Heart right ventricle (tissue), 16 donors: ENCODE results near the gene RIMKLB. TPM values are rescaled to one million over a fixed set of nuclear protein-coding genes. Genes with fewer than 3 reads are reported as not detected.
"Not testable (repeated sequence)": the region's sequence is repeated elsewhere in the genome, so short reads cannot be mapped to it uniquely, and the experiment has no call there.

Experiments
- ATAC-seq, 8 donors: fragments of 200-7000 bp; cut with Tn5 transposase; one replicate each; pipeline ENCODE4 v1.9.1; 2020; ENCODE audit warnings: mild to moderate bottlenecking in 8 of 8, moderate library complexity in 8 of 8, moderate number of reproducible peaks in 1 of 8
- DNase-seq, 2 donors: peaks; one replicate each; pipeline ENCODE4 v3.0.0-alpha.2; 2020
- H3K27ac ChIP-seq, 10 donors: fragments of 200-600 bp; sonication (generic) in 2 of 10; one replicate each; pipeline versions ENCODE4 v1.5.0 to v1.8.0; 2020 to 2022; ENCODE audit warnings: mild to moderate bottlenecking in 3 of 10
- H3K27me3 ChIP-seq, 7 donors: fragments of 200-600 bp; one replicate each; pipeline ENCODE4 v1.8.0; 2021 to 2022; ENCODE audit warnings: mild to moderate bottlenecking in 2 of 7
- H3K36me3 ChIP-seq, 9 donors: fragments of 200-600 bp; sonication (generic) in 1 of 9; one replicate each; pipeline versions ENCODE4 v1.5.0 to v1.8.0; 2020 to 2022; ENCODE audit warnings: mild to moderate bottlenecking in 2 of 9
- H3K4me1 ChIP-seq, 9 donors: fragments of 200-600 bp; sonication (generic) in 1 of 9; one replicate each; pipeline versions ENCODE4 v1.5.0 to v1.8.0; 2020 to 2022; ENCODE audit warnings: mild to moderate bottlenecking in 4 of 9
- H3K4me3 ChIP-seq, 10 donors: fragments of 200-600 bp; sonication (generic) in 2 of 10; one replicate each; pipeline versions ENCODE4 v1.5.0 to v1.8.0; 2020 to 2022; ENCODE audit warnings: mild to moderate bottlenecking in 7 of 10, moderate library complexity in 2 of 10
- H3K9me3 ChIP-seq, 11 donors: fragments of 200-600 bp in 10 of 11; sonication (generic) in 2 of 11; one replicate each; pipeline versions ENCODE4 v1.5.0 to v1.8.0; 2013 to 2022; ENCODE audit warnings: mild to moderate bottlenecking in 2 of 11, control low read depth in 1 of 11, moderate library complexity in 1 of 11
- CTCF ChIP-seq, 9 donors: fragments of 200-600 bp; sonication (generic) in 2 of 9; IDR thresholded peaks; one replicate each; pipeline versions ENCODE4 v1.5.0 to v1.8.0; 2021 to 2022; ENCODE audit warnings: antibody characterized with exemption in 9 of 9, mild to moderate bottlenecking in 5 of 9, moderate library complexity in 1 of 9
- WGBS, 2 donors: extraction: QIAGEN DNeasy Blood & Tissue Kit; methylation state at CpG; one replicate each; pipeline ENCODE4 v1.1.7; 2013; ENCODE audit warnings: inconsistent platforms in 1 of 2; 5-methylcytosine and 5-hydroxymethylcytosine counted together
- intact Hi-C, 10 donors: fragments of 100-400 bp; cut with DNase I; formaldehyde crosslinking; loops; one replicate each; pipeline versions ENCODE4 v1.11.1 to v1.14.2; 2022
- polyA plus RNA-seq, 2 donors: library from polyadenylated mRNA; stranded (reverse); fragments of 200-250 nt; gene quantifications; one replicate each; pipeline ENCODE4 v1.2.3, GENCODE V29; 2013
- total RNA-seq, 10 donors: library from RNA; stranded (reverse); fragmentation: NEBNext Ultra II Directional in 3 of 10; extraction: Animal tissue kit (Norgen Biotek cat#: 25700) in 3 of 10; gene quantifications; one replicate each; pipeline versions ENCODE4 v1.2.1 to v1.2.4, GENCODE V29; 2021 to 2023
- donor health status: Arrhythmogenic right ventricular cardiomyopathy.
- donor health status: ischemic (EF 13 %, LVEDD 7.1; RV severe dilation, severe dysfunction).
- donor health status: healthy with polysubstance abuse.
- donor health status: DM: no; HTN: yes; CAD: no.
- donor health status: DM: no; HTN: no; CAD: no.
- donor health status: ischemic (EF 25% LVEDD 6.9; RV normal size, moderate dysfunction).
- donor health status: ischemic (EF 25% LVEDD 5.7; RV mildly dilated, moderate dysfunction).
- donor health status: healthy.
- donor health status: DM: yes; HTN: yes; CAD: no.
- donor health status: Ischemic cardiomyopathy.
- donor health status: ischemic (EF 35%, LVEDD 5.7; RV mildly dilated, moderate dysfunction).
- donor health status: nonischemic (EF 11% LVEDD 7.7; RV severe dilation, severe dysfunction).
- donor health status: DM: yes; HTN: yes; CAD: no.
- donor health status: PGD.
- donor health status: ischemic (EF 29% LVEDD 5.4; RV normal size, mild dysfunction).
- donor health status: nonischemic (EF 23%, LVEDD 6.1; RV moderate dilation, normal function).

RIMKLB gene
- total and polyA plus RNA-seq, 12 donors, result 7.2 to 65.9 (median 12.6) TPM

- H3K27me3 ChIP-seq, H3K36me3 ChIP-seq, H3K27ac ChIP-seq, H3K4me1 ChIP-seq, H3K4me3 ChIP-seq, intact Hi-C loops, DNase-seq, H3K9me3 ChIP-seq, ATAC-seq: not testable (repeated sequence)
- 98% methylated on average over 21 of the region's 21 CpGs for WGBS, 2 donors
Observed at GRCh38 chr12:8794611-8795010, 96.8 kb downstream of the RIMKLB start.

GRCh38 chr12:8796831-8797626 is 99.2 kb downstream of the RIMKLB start:
- WGBS, 2 donors, result 78 to 81% methylated on average over 5 of the region's 5 CpGs
- ATAC-seq (no peak), DNase-seq (no peak)
- intact Hi-C loops, result no loop called here
- Histone ChIP-seq H3K36me3 (no peaks in the 10 kb centered on the region), H3K4me3 (no peak overlapping the region), H3K27me3 (no peaks in the 10 kb centered on the region), H3K4me1 (no peaks in the 10 kb centered on the region), H3K27ac (no peak overlapping the region), H3K9me3 (peaks cover 0 to 20% (median 0%) of the 10 kb centered on the region in 11 donors)
- TF ChIP-seq CTCF (IDR thresholded peaks at IDR 0.05), result no peak

GRCh38 chr12:8801213-8801612 is 103.4 kb downstream of the RIMKLB start:
- H3K4me1 ChIP-seq, intact Hi-C loops, H3K4me3 ChIP-seq, H3K27ac ChIP-seq, H3K36me3 ChIP-seq, DNase-seq, H3K27me3 ChIP-seq, ATAC-seq: not testable (repeated sequence)
- H3K9me3 ChIP-seq, result peaks cover 0 to 12% (median 0%) of the 10 kb centered on the region in 11 donors
- WGBS, 2 donors, result 89 to 97% methylated on average over 3 of the region's 3 CpGs

DNA sequence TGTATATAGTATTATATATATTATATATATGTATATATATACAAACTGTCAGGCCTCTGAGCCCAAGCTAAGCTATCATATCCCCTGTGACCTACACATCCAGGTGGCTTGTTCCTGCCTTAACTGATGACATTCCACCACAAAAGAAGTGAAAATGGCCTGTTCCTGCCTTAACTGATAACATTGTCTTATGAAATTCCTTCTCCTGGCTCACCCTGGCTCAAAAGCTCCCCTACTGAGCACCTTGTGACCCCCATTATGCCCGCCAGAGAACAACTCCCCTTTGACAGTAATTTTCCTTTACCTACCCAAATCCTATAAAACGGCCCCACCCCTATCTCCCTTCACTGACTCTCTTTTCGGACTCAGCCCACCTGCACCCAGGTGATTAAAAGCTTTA is 107.0 kb downstream of the RIMKLB start:
- intact Hi-C loops, H3K4me1 ChIP-seq, H3K4me3 ChIP-seq, H3K9me3 ChIP-seq, ATAC-seq, H3K27ac ChIP-seq, H3K36me3 ChIP-seq, DNase-seq, H3K27me3 ChIP-seq: not testable (repeated sequence)
- WGBS, 2 donors, result 80 to 84% methylated on average over 3 of the region's 3 CpGs

- WGBS, 2 donors, result 84 to 87% methylated on average over 11 of the region's 11 CpGs
Observed at GRCh38 chr12:8805487-8805886, 107.7 kb downstream of the RIMKLB start.

DNA sequence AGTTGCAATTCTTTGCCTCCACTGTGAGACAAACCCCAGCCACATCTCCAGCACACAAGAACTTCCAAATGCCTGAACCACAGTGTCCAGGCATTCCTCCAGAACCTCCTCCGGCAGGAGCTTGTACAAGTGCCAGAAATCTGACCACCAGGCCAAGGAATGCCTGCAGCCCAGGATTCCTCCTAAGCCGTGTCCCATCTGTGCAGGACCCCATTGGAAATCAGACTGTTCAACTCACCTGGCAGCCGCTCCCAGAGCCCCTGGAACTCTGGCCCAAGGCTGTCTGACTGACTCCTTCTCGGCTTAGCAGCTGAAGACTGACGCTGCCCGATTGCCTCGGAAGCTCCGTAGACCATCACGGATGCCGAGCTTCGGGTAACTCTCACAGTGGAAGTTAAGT is 109.3 kb downstream of the RIMKLB start:
- DNase-seq, H3K27me3 ChIP-seq, intact Hi-C loops, H3K36me3 ChIP-seq, H3K4me1 ChIP-seq, H3K27ac ChIP-seq, H3K9me3 ChIP-seq, ATAC-seq, H3K4me3 ChIP-seq: not testable (repeated sequence)
- 88 to 90% methylated on average over 11 of the region's 11 CpGs for WGBS, 2 donors

More at GRCh38 chr12:8805487-8805886, 107.7 kb downstream of the RIMKLB start:
- H3K27me3 ChIP-seq, ATAC-seq, H3K4me3 ChIP-seq, H3K27ac ChIP-seq, intact Hi-C loops, H3K9me3 ChIP-seq, H3K36me3 ChIP-seq, DNase-seq, H3K4me1 ChIP-seq: not testable (repeated sequence)

- intact Hi-C loops, H3K27ac ChIP-seq, H3K4me1 ChIP-seq, H3K27me3 ChIP-seq, DNase-seq, H3K4me3 ChIP-seq, H3K36me3 ChIP-seq, ATAC-seq, H3K9me3 ChIP-seq: not testable (repeated sequence)
- 70 to 79% methylated on average over 7 of the region's 7 CpGs for WGBS, 2 donors
Observed at GRCh38 chr12:8810112-8810511, 112.3 kb downstream of the RIMKLB start.
